ENCODE results near the gene PCDHGA7.

DNA sequence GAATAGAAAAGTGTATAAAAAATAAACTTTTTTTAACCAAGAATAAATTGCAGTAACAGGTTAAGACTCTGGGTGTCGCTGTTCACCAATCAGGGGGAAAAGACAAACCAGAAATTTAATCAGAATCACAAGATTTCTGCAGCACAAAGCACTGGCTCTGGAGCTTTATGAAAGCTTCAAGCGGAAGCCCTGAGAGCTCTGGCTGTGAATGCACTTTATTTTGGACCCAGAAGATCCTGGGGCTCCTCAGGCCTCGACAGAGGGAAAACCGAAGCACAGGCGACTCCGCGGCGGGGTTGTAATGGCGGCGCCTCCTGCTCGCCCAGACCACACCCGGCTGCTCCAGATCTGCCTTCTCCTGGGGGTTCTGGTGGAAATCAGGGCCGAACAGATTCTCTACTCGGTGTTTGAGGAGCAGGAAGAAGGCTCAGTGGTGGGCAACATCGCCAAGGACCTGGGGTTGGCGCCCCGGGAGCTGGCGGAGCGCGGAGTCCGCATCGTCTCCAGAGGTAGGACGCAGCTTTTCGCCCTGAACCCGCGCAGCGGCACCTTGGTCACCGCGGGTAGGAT is 27.6 kb upstream of the PCDHGA7 start, which contains the start of gene PCDHGA4:
- TF ChIP-seq GATA3 (IDR thresholded peaks at IDR 0.05; ENCODE audit: low read depth, low read length), result no peak
- no peak for TF ChIP-seq GATA2 (IDR thresholded peaks at IDR 0.05; ENCODE audit: low read depth, low read length)

Measured in SH-SY5Y (cell line).